HG02938 (cell line): Measurements from ENCODE around the gene NEK6.

ENCODE experiments used
- ATAC-seq: cut with Tn5 transposase; IDR thresholded peaks from one replicate; pipeline ENCODE4 v1.9.1; 2021; ENCODE audit warnings: mild to moderate bottlenecking, moderate library complexity; ENCODE audit not compliant: unreplicated experiment

NEK6 gene

GRCh38 chr9:124351672-124352468 is 94.1 kb downstream of the NEK6 start:
- ATAC-seq: no peak

DNA sequence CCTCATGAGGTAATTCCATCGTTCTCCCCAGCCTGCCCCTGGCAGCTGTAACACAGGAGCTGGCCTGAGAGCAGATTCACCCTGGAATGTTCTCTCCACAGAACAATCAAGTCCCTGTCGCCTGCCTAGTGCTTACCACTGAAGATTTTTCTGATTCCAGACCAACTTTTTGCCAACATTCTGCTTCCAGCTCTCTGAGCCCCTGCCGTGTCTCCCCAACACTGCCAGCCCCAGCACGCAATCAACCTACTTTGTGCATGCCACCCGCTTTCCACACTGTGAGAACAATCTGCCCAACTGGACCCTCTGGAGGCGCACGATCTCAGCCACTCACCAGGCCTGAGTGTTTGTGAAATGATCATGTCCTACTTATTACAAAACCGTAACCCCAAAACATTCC is 94.9 kb downstream of the NEK6 start:
- no peak for ATAC-seq

- ATAC-seq: no peak
These were observed 95.5 kb downstream of the NEK6 start for GRCh38 chr9:124353166-124353768.

DNA sequence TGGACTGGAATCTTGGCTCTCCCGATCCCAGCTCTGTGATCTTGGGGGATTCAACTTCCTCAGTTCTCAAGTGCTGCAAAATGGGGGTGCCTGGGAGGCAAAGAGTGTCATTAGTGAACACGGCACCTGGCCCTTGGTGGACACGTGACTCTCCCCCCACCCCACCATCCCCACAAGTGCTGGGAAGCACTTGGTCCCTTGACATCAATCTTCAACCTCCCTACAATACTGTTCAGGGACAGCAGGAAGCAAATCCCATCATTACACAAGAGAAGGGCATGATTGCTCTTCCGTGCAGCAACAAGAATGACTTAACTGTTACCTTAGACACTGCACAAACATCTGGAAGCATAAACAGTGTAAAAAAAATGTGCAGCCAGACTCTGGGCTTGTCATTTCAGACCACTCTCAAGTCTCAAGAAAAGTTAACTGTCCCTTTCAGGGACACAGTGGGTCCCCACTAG is 96.1 kb downstream of the NEK6 start:
- no peak for ATAC-seq

DNA sequence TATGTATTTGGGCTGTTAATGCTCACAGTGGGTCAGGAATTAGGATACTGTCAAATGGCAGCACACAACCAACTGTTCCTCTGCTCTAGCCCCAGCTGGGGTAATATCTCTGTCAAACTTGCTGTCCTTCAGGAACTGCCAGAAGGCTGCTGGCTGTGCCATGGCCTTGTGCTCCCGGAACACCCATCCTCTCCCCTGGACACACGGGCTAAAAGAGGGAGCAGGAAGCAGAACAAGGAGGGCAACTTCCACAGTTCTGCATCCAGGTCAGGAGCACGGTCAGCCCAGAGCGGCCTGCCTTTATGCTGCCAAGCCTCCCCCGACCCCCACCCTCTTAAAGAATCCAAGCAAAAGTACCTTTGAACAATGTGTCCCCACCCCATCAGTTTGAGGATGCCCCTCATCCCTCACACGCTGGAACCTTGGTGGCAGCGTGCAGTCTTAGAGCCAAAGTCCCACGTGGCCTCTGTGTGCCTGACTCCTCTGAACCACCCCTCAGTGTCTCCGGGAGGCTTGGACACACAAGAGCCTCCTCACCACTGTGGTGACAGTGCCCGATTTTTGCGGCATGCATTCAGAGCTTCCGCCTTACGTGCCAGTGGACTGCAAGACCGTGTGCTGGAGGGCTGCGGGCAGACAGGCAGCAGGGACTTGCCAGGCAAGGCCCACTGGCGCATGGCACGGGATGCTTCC is 96.7 kb downstream of the NEK6 start:
- ATAC-seq: no peak

- no peak for ATAC-seq
These were observed 97.5 kb downstream of the NEK6 start for GRCh38 chr9:124355039-124355940.

DNA sequence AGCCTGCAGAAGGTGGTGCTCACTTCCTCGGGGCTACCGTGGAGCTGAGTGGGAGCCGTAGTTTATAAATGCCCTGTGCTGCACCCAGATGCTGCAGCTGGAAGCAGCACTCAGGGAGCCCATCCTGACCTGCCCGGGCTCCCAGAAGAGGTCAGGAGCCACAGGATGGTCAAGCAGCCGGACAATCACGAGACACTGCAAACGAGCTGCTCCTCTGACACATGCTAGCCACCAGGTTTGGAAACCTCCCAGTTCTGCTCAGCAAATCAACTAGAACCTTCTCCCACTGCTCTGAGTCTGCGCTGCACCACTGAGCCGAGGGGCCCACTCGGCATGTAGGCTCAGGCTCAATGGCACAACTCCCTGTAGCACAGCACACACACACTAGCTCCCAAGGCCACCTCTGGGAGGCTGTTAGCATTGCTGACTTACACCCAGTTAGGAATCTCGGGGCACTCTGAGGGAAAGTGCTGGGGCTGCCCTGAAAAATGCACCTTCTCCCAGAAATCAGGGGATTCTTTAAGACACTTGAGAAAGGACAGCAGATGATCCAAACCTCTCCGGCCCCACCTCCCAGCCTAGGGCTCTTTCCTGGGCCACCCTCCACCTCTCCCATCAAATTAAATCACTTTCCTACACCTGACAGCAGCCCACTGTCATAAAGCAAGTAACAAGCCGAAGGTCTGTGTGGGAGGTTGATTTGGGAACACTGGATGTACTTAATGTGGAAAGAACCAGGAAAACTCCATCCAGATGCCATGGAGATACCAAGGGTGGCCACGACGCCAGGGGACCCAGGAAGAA is 98.4 kb downstream of the NEK6 start:
- ATAC-seq: no peak

DNA sequence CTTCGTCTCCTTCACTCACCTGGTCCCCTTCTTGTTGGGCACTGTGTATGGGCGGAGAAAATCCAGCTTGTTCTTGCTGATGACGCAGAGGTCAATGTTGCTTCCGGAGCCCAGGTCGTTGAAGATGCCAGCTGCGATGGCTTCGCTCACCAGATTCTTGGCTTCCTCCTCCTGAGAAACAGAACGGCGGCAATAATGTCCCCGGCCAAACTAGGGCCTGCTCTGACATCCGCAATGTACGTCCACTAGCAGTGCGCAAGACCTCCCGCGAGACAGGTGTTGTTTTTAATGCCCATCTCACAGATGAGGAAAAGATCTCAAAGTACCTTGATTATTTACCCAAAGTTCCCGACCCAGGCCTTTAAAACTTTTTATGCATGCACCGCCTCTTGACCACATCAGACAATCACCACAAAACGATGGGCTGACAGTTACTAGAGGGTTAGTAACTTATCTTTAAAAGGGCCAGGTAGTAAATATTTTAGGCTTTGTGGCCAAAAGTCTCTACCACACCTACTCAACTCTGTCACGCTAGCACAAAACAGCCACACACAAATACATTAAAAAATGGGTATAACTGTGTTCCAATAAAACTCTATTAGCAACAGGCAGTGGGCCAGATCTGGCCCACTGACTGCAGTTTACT is 99.1 kb downstream of the NEK6 start:
- no peak for ATAC-seq

DNA sequence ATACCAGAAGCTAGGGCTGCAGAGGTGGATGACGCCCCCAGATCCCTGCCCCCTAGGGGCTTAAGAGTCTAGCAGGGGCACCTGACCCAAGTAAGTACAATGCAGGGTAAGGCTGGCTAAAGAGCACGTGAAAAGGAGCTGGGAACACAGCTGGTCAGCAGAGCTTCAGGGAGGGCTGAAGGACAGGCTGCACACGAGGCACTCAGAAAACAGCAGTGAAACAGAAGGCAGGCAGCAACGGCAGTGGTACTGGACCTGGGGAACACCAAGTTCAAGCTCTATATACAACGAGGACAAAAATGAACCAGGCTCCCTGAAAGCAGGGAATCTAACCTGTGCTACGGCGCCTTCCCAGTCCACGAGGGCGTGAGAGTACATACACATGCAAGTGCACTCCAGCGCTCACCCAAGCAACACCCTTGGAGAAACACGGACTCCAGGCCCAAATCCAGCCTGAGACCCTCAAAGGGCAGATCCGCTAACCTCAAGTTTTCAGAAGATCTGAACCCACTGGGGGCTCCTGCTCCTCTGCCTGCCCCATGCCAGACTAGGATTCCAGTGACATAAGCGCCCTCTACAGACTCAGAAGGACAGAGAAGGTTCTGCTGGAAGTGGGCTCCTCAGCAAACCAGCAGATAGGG is 100.1 kb downstream of the NEK6 start:
- ATAC-seq: no peak

DNA sequence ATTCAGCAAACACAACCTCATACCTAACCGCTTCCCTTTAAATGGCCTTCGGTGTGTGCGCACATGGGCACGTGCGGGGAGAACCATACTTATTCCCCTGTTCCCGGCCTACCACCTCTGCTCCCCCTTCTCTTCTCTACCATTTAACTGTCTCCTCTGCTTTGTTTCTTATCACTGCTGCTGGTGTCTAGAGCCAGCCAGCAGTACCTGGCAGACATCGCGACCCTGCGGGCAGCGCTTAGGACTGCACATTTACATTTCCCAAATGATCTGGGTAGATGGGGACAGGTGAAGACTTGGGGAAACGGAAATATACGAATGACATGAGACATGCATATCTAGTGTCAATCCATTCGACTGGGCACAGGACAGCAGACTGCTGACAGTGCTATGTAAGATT is 100.9 kb downstream of the NEK6 start:
- ATAC-seq: no peak

- ATAC-seq: no peak
These were observed 101.7 kb downstream of the NEK6 start for GRCh38 chr9:124359426-124359825.

DNA sequence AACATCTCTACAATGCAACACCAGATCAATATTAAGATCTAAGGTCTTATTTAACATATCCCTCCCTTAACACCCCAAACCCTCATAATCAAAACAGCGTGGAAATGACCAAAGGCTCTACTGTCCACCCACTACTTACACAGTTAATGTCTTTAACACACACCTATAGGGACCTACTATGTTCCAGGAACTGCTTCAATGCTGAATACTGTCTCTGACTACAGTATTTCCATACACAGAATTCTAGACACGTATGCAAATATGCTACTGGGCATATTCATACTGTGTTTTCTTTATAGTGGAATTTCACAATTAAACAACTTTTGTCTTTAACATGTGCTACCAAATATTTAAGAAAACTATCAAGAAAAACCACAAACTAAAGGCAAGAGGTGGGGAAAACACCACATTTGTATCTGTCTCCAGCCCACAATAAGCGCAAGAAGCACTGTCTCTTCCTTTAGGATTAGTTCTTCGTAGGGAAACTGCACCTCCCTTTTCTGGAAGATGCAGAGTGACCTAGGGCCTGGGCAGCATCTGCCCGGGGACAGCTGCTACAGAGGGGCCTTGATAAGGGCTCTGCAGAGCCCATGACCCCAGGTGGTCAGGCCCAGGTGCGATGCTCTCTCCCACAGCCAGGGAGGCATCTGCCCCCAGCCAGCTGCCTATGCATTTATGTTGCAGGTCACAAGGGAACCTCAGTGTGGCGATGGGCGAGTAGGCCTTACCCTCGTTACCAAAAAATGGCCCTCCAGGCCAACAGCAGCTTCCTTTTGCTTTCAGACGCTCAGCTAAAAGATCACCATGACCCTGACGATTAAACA is 102.3 kb downstream of the NEK6 start:
- ATAC-seq: no peak

DNA sequence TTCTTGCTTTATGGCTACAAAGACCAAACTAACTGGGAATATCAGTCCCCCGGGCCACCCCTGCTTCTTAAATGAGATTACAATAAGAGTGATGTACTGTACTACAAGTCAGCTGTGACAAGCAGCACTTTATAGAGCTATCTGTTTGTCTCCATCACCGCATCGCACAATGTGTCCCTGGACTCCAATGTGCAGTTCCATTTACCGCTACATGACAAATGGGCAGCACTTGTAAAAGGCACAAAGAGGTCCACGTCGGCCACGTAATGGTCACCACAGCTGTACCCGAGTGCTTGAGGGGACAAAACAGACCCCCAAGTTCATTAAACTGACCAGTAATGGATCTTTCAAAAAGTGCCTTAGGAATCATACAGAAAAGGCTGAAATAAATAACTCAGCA is 103.4 kb downstream of the NEK6 start:
- no peak for ATAC-seq

DNA sequence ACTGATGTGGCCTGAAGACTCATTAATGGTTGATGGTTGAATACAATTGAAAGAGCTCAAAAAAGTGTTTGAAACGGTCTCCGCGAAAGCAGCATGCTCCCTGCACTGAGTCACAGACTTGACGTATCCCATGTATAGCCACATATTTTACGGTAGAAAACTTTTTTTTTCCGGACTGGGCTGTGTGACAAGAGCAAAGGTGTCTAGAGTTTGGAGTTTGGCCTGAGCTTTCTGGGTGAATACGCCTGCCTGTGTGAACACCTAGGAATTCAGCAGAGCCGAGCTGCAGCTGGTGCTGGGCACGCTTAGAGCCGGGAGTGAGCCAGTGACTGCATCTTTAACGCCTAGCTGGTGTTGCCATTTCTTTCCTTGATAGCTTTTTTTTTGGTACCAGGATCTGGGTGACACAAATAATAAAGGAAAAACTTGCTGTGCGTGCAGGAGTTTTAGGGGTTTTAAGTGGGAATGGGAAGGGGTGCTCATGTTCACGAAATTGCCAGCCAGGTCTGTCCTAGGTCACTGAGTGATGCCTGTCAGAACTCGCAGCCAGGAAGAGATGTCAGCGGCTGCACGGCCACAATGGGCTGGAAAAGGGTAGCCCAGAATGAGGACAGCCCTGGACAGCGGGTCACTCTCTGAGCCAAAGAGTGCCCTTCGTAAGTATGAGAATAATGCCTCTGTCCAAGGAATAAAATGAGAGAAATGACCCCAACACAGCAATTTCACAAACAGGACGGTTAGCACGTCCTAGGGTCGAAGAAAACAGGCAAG is 105.8 kb downstream of the NEK6 start:
- ATAC-seq: no peak

- ATAC-seq: no peak
These were observed 106.4 kb downstream of the NEK6 start for GRCh38 chr9:124364141-124364540.

GRCh38 chr9:124365036-124365435 is 107.3 kb downstream of the NEK6 start:
- no peak for ATAC-seq

GRCh38 chr9:124366476-124367220 is 108.9 kb downstream of the NEK6 start:
- no peak for ATAC-seq
